HG02970 (cell line): ENCODE results near the gene HHATL.
"Not testable (repeated sequence)": the region's sequence is repeated elsewhere in the genome, so short reads cannot be mapped to it uniquely, and the experiment has no call there.

Experiments
- ATAC-seq: cut with Tn5 transposase; IDR thresholded peaks from one replicate; pipeline ENCODE4 v1.9.1; 2021; ENCODE audit warnings: mild to moderate bottlenecking, moderate library complexity, moderate number of reproducible peaks; ENCODE audit not compliant: unreplicated experiment, low FRiP score

The HHATL gene

DNA sequence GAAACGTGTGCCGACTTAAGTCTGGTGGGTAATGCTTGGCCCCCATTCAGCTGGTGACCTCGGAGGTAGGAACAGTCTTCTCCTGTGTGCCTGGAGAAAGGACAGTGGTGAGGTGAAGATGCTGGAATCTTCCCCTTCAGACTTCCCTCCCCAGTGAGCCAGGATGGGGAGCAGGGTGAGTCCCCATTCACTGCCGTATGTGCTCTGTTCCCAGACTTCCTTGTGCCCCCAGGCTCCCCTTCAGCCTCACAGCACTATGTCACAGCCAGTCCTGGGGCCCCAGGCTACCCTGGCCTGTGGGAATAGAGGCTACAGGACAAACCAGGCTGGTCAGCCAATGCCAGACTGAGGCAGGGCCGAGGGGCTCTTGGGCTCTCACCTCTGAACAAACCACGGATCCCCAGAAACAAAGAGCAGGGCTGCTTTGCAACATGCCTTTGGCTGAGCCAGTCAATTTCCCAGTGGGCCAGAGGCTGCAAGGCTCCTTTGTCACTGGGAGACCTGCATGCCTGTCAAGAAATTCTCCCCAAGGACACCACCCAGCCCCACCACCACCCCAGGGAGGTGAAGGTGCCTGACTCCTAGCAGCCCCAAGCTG, 31.8 kb upstream of the HHATL start:
- no peak for ATAC-seq

GRCh38 chr3:42733501-42734262, 31.1 kb upstream of the HHATL start:
- ATAC-seq, result no peak

DNA sequence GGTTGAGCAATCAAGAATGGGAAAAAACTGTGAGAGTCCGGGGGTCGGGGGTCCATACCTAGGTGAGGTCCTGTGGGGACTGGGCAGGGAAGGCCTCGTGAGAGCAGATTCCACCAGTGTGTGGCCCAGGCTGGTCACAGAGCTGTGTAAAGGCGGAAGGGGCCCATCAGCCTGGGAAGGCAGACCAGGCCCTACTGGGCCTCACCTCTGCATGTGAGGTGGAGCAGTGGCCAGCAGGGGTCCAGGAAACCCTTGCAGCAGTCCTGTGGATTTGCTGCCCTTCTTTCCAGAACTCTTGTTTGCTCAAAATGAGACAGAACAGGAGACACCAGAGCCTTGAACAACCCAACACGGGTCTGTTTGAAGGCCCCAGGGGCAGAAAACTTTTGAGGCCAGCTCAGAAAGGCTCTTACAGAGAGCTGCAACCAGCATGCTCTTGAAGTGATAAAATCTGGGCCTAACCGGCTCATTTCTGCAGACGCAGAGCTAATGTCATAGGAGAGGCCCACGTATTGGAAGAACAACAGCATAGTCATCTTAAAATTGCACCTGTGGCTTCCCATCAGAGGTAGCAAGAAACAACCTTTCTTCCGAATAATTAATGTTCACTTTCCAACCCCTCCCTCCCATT, 30.3 kb upstream of the HHATL start:
- ATAC-seq, result no peak

DNA sequence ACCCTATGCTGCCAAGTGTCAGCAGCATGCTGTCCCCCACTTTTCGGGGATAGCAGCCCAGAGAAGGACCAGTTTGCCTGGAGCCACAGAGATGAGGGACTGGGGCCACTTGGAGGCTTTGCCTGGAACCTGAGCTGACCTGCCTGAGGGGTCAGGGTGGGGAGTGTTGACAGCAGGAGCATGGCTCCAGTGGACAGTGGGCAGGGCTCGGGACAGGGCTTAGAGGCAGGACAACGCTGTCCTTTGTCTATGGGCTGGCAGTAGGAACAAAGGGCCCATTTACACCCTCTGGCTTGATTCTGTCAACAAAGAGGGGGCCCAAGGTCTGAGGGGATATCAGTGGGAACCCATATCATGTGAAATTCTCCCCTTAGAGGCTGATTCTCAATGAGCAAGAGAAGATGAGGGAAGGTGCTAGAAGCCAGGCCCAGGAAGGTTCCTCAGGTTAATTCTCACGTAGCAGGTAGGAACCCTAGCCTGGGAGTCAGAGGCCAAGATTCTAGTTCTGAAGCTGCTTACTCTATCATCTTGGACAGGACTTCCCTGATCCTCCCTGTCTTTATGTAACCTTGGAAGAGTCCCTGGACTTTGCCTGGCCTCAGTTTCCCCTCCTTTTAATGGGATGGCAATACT, 29.7 kb upstream of the HHATL start:
- ATAC-seq, result no peak

DNA sequence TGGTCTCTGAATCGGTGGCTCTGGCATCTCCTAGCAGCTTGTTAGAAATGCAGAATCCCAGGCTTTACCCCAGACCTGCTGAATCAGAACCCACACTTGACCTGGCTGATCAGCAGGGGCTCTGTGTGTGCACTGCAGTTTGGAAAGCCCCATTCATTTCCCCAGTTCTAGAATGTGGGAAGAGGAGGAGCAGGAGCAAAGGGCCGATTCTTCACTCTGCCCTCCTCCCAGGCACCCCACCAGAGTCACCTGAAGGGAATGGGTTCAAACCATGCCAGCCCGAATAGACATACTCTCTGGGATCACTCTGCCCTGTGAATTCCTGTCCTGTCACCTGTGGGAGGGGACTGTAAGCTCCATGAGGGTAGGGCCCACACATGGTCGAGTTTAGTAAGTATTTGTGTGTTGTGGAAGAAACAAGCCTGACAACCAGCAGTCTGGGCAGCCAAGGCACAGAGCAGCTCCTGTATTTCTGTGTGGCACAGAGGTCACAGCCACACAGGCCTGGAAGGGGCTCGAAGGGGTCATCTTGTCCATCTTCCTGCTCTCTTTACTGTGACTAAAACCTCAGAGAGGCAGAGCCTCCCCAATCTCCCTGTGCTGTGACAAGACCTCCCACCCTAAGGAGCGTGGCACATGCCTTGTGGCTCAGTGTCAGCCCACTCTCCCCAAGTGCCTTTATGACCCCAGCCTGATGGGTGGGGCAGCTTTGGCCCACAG, 29.0 kb upstream of the HHATL start:
- no peak for ATAC-seq

- ATAC-seq, result no peak
Measured at GRCh38 chr3:42730706-42731420, 28.3 kb upstream of the HHATL start.

- no peak for ATAC-seq
Measured at GRCh38 chr3:42730294-42730693, 27.7 kb upstream of the HHATL start.

- ATAC-seq, result no peak
Measured at GRCh38 chr3:42729404-42730145, 27.0 kb upstream of the HHATL start.

- ATAC-seq, result no peak
Measured at GRCh38 chr3:42728668-42729364, 26.2 kb upstream of the HHATL start.

- no peak for ATAC-seq
Measured at GRCh38 chr3:42728056-42728455, 25.5 kb upstream of the HHATL start.

DNA sequence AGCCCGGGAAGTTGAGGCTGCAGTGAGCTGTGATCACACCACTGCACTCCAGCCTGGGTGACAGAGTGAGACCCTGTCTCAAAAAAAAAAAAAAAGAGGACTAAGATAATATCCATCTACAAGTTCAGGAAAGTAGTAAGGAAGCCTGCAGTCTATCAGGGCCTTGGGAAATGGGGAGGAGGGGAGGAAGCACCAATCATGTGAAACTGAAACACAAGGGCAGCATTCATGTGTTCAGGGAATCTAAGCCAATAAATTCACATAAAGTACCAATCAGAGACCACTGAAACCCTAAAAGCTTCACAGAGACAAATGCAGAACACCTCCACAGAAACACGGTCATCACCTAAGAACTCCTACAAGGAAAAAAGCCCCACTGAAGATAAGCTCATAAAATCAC, 22.9 kb upstream of the HHATL start:
- ATAC-seq, result no peak

- no peak for ATAC-seq
Measured at GRCh38 chr3:42723219-42723618, 20.6 kb upstream of the HHATL start.

GRCh38 chr3:42722442-42722841, 19.8 kb upstream of the HHATL start:
- ATAC-seq, result not testable (repeated sequence)

GRCh38 chr3:42721690-42722089, 19.1 kb upstream of the HHATL start:
- ATAC-seq, result no peak

DNA sequence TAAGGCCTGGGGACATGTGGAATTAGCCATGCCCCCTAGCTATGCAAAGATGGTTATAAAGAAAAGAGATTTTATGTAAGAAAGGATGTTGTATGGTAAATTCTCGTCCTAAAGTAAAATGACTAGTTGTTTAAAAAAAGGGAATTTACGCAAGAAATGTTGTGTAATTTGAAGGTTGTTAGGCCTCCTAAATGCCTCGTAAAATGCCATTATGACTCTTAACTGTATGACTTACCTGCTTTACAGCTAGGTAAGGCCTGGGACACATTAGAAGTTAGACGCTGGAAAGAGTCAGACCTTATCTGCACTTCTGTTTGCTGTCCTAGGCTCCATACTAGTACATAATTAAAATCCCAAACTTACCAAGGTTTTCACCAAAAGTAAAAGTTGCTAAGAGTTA, 17.5 kb upstream of the HHATL start:
- ATAC-seq, result no peak

DNA sequence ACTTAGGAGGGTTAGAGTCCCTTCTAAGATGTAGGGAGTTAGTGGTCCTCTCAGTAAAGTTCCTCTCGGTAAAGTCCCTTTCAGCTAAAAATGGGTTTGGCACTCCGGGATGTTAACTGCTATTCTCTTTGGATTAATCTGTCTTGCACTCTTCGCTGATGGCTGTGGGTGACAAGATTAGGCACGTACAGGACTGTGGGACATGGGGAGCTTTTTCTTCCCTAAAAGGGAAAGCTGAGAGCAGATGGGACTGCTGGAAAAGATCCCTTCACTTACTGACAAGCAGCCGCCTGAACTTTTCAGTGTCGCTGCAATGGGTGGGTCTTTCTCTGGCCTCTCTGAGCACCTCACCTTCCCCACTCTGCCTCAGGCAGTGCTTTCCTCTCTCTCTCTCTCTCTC, 16.4 kb upstream of the HHATL start:
- no peak for ATAC-seq

DNA sequence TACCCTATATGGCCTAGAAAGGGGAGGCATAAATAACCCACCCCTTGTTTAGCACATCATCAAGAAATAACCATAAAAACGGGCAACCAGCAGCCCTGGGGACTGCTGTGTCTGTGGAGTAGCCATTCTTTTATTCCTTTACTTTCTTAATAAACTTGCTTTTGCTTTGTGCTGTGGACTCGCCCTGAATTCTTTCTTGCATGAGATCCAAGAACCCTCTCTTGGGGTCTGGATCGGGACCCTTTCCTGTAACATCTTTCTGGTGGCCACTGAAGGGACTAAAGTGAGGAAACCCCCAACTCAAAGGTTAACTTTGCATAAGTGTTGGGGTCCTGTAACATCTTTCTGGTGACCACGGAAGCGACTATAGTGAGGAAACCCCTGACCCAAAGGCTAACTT, 15.7 kb upstream of the HHATL start:
- ATAC-seq, result no peak

DNA sequence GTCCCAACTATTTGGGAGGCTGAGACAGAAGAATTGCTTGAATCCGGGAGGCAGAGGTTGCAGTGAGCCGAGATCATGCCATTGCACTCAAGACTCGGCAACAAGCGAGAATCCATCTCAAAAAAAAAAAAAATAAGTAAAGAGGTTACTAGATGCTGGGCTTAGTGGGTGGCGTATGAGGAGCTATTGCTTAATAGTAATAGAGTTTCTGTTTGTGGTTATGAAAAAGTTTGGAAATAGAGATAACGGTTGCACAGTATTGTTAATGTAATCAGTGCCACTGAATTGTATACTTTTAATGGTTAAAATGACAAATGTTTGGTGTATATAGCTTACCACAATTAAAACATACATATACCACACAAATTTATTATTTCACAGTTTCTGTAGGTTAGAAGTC, 14.7 kb upstream of the HHATL start:
- ATAC-seq, result no peak
